GM19395 (cell line): Measurements from ENCODE around the gene GUCD1.

Experiments
- ATAC-seq: cut with Tn5 transposase; IDR thresholded peaks from one replicate; pipeline ENCODE4 v1.9.1; 2021; ENCODE audit warnings: mild to moderate bottlenecking, moderate library complexity; ENCODE audit not compliant: unreplicated experiment

The GUCD1 gene

GRCh38 chr22:24590596-24591173 is 35.7 kb upstream of the GUCD1 start:
- no peak for ATAC-seq

- no peak for ATAC-seq
Observed at GRCh38 chr22:24589518-24590030, 34.6 kb upstream of the GUCD1 start.

- no peak for ATAC-seq
Observed at GRCh38 chr22:24588757-24589481, 34.0 kb upstream of the GUCD1 start.

- ATAC-seq, result no peak
Observed at GRCh38 chr22:24588381-24588756, 33.4 kb upstream of the GUCD1 start.

- ATAC-seq, result no peak
Observed at GRCh38 chr22:24587948-24588347, 33.0 kb upstream of the GUCD1 start.

GRCh38 chr22:24587251-24587650 is 32.3 kb upstream of the GUCD1 start:
- ATAC-seq, result no peak

GRCh38 chr22:24585927-24586546 is 31.1 kb upstream of the GUCD1 start:
- no peak for ATAC-seq

- ATAC-seq, result no peak
Observed at GRCh38 chr22:24585461-24585860, 30.5 kb upstream of the GUCD1 start.

GRCh38 chr22:24584871-24585411 is 30.0 kb upstream of the GUCD1 start:
- ATAC-seq, result no peak

GRCh38 chr22:24584166-24584790 is 29.3 kb upstream of the GUCD1 start:
- ATAC-seq, result no peak

- ATAC-seq, result no peak
Observed at GRCh38 chr22:24583221-24584165, 28.6 kb upstream of the GUCD1 start.

GRCh38 chr22:24582056-24582814 is 27.3 kb upstream of the GUCD1 start:
- ATAC-seq, result no peak

- no peak for ATAC-seq
Observed at GRCh38 chr22:24580276-24580675, 25.3 kb upstream of the GUCD1 start.

GRCh38 chr22:24579258-24579601 is 24.3 kb upstream of the GUCD1 start:
- no peak for ATAC-seq

GRCh38 chr22:24578355-24579257 is 23.7 kb upstream of the GUCD1 start:
- ATAC-seq, result no peak

- no peak for ATAC-seq
Observed at GRCh38 chr22:24576778-24577177, 21.8 kb upstream of the GUCD1 start.

- no peak for ATAC-seq
Observed at GRCh38 chr22:24571266-24571665, 16.3 kb upstream of the GUCD1 start.

- no peak for ATAC-seq
Observed at GRCh38 chr22:24567668-24568067, 12.7 kb upstream of the GUCD1 start.
